Measurements from ENCODE around the gene PPP3R2. TPM values are rescaled to one million over a fixed set of nuclear protein-coding genes. Genes with fewer than 3 reads are reported as not detected.

PPP3R2 gene
- total RNA-seq, 1 experiment from 2014 or later, result not detected

Other genes with a start within 250 kb of the PPP3R2 start
- gene BAAT, start 210.0 kb downstream of the PPP3R2 start, total RNA-seq (2014; rRNA removed; shearing (Covaris generic)), result 0.03 TPM in 1 of 2 replicates, not detected in the other
- 23.0 and 25.2 TPM in 2 replicates for gene MRPL50, start 196.4 kb downstream of the PPP3R2 start, total RNA-seq (2014; rRNA removed; shearing (Covaris generic))
- 6.8 and 7.8 TPM in 2 replicates for gene ZNF189, start 196.1 kb downstream of the PPP3R2 start, total RNA-seq (2014; rRNA removed; shearing (Covaris generic))
- not detected in 2 replicates for gene ALDOB, start 159.2 kb downstream of the PPP3R2 start, total RNA-seq (2014; rRNA removed; shearing (Covaris generic))
- gene RNF20, start 61.1 kb downstream of the PPP3R2 start, total RNA-seq (2014; rRNA removed; shearing (Covaris generic)), result 29.5 and 30.9 TPM in 2 replicates
- 0.06 TPM in 1 of 2 replicates, not detected in the other for gene GRIN3A, start 143.7 kb upstream of the PPP3R2 start, total RNA-seq (2014; rRNA removed; shearing (Covaris generic))